Kidney epithelial cell (primary cell): ENCODE measurements around the gene HMGN1. TPM values are rescaled to one million over a fixed set of nuclear protein-coding genes. Genes with fewer than 3 reads are reported as not detected.

Source experiments
- DNase-seq: peaks from one replicate; pipeline ENCODE4 v3.0.0-alpha.2; 2010; ENCODE audit warnings: low read depth
- H3K27me3 ChIP-seq: 2 replicates; pipeline ENCODE4 v1.6.0; 2011; ENCODE audit warnings: low read length; ENCODE audit not compliant: control insufficient read depth, insufficient read depth
- H3K36me3 ChIP-seq: 2 replicates; pipeline ENCODE4 v1.5.1; 2011; ENCODE audit warnings: low read length; ENCODE audit not compliant: control insufficient read depth, insufficient read depth
- H3K4me3 ChIP-seq: 2 replicates; pipeline ENCODE4 v1.5.1; 2011; ENCODE audit warnings: low read depth, mild to moderate bottlenecking, control low read depth, low read length
- total RNA-seq: library from RNA; depleted of rRNA; stranded (reverse); fragments of >200 nt; gene quantifications from 2 replicates; pipeline ENCODE4 v1.2.3, GENCODE V29; 2015
- TF ChIP-seq, protein P1 (sequence below): IDR thresholded peaks from 2 replicates; pipeline ENCODE4 v1.5.1; 2011; ENCODE audit warnings: mild to moderate bottlenecking, moderate library complexity, low read length, control low read depth, inconsistent platforms; ENCODE audit not compliant: insufficient read depth, poor library complexity, severe bottlenecking

Gene HMGN1
- total RNA-seq, 1 donor from 2014 or later: 352 TPM

DNA sequence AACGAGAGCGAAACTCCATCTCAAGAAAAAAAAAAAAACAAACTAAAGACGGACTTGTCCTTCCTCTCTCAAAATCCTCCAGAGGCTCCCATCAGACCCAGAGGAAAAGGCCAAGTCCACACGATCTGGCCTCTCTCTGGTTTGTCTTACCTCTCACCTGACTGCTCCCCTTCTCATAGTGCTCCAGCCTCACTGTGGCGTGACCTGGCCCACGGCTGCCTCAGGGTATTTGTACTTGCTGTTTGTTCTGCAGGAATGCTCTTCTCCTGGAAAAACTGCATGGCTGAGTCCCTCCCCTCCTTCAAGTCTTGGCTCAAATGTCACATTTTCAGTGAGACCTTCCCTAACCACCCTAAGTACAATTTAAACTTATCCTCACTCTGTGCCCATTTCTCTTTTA, 27.5 kb downstream of the HMGN1 start:
- Histone ChIP-seq H3K4me3 (no peak overlapping the region), H3K27me3 (no peaks in the 10 kb centered on the region), H3K36me3 (no peaks in the 10 kb centered on the region)
- TF ChIP-seq, protein P1, sequence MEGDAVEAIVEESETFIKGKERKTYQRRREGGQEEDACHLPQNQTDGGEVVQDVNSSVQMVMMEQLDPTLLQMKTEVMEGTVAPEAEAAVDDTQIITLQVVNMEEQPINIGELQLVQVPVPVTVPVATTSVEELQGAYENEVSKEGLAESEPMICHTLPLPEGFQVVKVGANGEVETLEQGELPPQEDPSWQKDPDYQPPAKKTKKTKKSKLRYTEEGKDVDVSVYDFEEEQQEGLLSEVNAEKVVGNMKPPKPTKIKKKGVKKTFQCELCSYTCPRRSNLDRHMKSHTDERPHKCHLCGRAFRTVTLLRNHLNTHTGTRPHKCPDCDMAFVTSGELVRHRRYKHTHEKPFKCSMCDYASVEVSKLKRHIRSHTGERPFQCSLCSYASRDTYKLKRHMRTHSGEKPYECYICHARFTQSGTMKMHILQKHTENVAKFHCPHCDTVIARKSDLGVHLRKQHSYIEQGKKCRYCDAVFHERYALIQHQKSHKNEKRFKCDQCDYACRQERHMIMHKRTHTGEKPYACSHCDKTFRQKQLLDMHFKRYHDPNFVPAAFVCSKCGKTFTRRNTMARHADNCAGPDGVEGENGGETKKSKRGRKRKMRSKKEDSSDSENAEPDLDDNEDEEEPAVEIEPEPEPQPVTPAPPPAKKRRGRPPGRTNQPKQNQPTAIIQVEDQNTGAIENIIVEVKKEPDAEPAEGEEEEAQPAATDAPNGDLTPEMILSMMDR: no peak
- DNase-seq: no peak

DNA sequence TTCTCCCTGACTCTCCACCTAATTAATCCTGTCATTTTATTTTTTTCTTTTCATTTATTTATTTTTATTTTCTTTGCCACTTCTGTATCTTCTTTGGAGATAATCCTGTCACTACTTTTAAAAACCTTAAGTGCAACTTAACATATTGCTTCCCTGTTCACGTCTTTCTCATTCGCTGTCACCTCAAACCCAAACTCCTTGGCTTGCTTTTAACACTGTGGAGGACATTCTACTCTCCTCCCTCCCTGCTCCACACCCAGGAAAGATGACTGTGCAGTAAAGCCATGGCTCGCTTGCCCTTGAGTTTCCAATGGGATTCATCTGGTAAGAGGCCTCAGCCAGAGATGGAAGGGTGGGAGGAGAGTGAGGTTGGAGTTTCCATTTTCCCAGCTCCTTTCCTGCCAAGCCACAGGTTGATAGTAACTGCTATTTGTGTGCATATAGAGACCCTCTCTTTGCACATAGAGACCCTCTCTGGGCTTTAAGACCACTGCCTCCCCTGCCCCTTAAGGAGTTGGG, 29.0 kb downstream of the HMGN1 start:
- TF ChIP-seq, protein P1: no peak
- DNase-seq: no peak

DNA sequence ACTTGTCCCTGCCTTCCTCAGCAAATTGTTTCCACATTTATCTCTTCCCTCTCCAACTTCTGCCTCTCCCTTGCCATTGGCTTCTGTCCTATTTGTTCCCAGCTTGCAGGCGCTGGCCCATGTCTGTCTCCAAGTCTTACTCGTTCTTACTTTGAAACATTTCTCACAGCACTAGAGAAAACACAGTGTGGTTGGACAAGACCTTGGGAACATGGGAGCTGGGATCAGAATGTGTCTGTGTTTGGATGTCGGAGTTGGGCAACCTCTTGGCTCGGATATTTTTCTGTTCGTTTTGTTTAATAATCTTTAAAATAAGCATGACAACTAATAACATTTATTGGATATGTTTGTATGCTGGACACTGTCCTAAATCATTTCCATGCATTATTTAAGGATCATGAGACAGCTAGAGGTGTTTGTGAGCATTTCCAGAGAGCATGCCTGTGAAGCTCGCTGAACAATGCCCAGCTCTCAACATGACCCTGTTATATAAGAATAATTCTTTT, 29.6 kb downstream of the HMGN1 start:
- DNase-seq: no peak
- TF ChIP-seq, protein P1: no peak

More for the DNA sequence above, 29.0 kb downstream of the HMGN1 start:
- no peaks in the 10 kb centered on the region for H3K36me3 ChIP-seq
- H3K4me3 ChIP-seq: no peak overlapping the region
- H3K27me3 ChIP-seq: no peaks in the 10 kb centered on the region

DNA sequence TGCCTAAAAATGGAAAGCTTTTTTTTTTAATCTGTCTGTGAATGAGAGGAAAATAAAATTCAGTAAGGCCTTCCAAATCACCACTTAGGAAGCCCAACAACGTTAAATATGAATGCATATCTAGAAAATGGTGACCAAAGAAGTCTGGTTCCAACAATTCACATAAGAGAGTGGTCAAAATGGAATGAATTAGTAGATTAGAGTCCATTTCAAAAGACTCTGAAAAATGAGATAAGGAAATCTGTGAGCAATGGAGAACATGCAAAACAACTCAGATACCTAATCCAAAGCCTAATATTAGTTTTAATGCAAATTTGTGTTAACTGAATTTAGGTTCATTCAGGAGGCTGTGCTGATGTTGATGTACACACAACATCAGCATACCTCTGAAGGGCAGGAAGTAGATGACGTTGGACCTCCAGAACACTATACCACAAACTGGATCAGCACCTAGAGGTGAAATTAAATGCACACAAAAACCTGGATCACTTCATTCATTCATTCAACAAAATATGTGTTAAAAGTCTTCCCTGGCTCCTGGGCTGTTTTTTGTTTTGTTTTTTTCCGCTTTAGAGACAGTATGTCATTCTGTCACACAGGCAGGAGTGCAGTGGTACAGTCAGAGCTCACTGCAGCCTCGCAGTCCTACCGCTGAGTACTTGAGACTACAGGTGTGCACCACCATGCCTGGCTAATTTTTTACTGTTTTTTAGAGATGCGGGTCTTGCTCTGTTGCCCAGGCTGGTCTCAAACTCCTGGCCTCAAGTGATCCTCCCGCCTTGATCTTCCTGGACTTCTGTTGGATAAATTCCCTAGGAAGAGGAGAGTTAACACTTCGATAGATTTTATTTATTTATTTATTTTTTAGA, 30.6 kb downstream of the HMGN1 start:
- no peak for DNase-seq
- TF ChIP-seq, protein P1: no peak

More for the DNA sequence above, 29.6 kb downstream of the HMGN1 start:
- Histone ChIP-seq H3K27me3 (no peaks in the 10 kb centered on the region), H3K36me3 (no peaks in the 10 kb centered on the region), H3K4me3 (no peak overlapping the region)

DNA sequence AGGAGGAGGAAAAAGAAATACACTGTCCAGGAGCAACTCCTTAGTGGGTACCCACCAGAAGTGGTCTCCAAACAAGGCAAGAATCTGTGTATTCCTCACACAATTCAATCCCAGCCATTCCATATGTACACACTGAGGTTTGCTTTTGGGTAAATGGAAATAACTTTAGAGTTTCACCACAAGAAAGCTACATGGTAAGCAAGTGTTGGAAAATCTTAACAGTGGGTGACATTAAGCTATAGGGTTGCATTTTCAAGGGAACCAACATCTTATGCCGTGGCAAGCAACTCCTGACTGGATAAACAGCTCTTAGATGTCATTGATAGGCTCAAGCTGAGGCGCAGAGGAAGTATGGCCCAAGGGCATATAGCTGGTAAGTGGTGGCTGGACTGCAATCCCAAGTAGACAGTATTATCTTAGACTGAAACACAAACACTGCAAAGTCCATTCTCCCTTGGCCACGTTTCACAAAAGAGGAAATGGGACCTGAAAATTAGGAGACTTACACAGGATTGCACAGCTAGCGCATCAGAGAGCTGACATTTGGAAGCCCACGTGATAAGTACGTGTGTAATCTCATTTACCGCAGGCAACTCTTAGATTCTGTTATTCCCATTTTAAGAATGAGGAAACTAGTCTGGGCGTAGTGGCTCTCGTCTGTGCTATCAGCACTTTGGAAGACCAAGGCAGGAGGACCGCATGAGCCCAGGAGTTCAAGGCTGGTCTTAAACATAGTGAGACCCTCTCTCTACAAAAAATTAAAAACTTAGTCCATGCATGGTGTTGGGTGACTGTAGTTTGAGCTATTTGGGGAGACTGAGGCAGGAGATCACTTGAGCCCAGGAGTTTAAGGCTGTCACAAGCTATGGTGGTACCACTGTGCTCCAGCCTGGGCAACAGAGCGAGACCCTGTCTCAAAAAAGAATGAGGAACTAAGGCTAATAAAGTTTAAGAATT, 31.5 kb downstream of the HMGN1 start:
- no peak for DNase-seq
- TF ChIP-seq, protein P1: no peak
- no peak overlapping the region for H3K4me3 ChIP-seq
- H3K36me3 ChIP-seq: no peaks in the 10 kb centered on the region
- H3K27me3 ChIP-seq: no peaks in the 10 kb centered on the region

More for the DNA sequence above, 30.6 kb downstream of the HMGN1 start:
- Histone ChIP-seq H3K36me3 (no peaks in the 10 kb centered on the region), H3K27me3 (no peaks in the 10 kb centered on the region), H3K4me3 (no peak overlapping the region)
